Activated naive CD4-positive, alpha-beta T cell treated with anti-CD3 and anti-CD28 coated beads, Interleukin-2, amount 50 U/mL, for 72 hours (primary cell): ENCODE measurements around the gene PPP2R2C. TPM values are rescaled to one million over a fixed set of nuclear protein-coding genes. Genes with fewer than 3 reads are reported as not detected.

Experiments
- ATAC-seq, 2 donors: fragments of 150-1000 bp; cut with Tn5 transposase; 2 replicates each; pipeline ENCODE4 v1.10.0; 2021; ENCODE audit warnings: mild to moderate bottlenecking in 2 of 2, moderate library complexity in 2 of 2
- DNase-seq, 2 donors: peaks; one replicate each; pipeline ENCODE4 v3.0.0; 2021 to 2022; ENCODE audit warnings: low spot score in 2 of 2
- H3K27ac Mint-ChIP-seq, 2 donors: one replicate each; pipeline ENCODE4 v1.8.0; 2022; ENCODE audit warnings: mild to moderate bottlenecking in 2 of 2, mixed read lengths in 2 of 2
- H3K36me3 Mint-ChIP-seq, 2 donors: one replicate each; pipeline ENCODE4 v1.8.0; 2022; ENCODE audit warnings: mixed read lengths in 2 of 2
- H3K9me3 Mint-ChIP-seq, 2 donors: one replicate each; pipeline ENCODE4 v1.8.0; 2022; ENCODE audit warnings: mixed read lengths in 2 of 2
- total RNA-seq, 2 donors: library from RNA; stranded (reverse); gene quantifications; one replicate each; pipeline ENCODE4 v1.2.3, GENCODE V29; 2022

Gene PPP2R2C
- total RNA-seq, 2 donors from 2014 or later, result not detected

GRCh38 chr4:6333301-6334202 lies 138.9 kb downstream of the PPP2R2C start:
- Mint-ChIP-seq H3K9me3 (no peaks in the 10 kb centered on the region), H3K36me3 (no peaks in the 10 kb centered on the region), H3K27ac (no peak overlapping the region)
- DNase-seq (peak in 1 of 2 donors; percentile 34), ATAC-seq (no peak)

- Mint-ChIP-seq H3K36me3 (no peaks in the 10 kb centered on the region), H3K9me3 (no peaks in the 10 kb centered on the region), H3K27ac (no peak overlapping the region)
- no peak for ATAC-seq
- DNase-seq, result no peak
These were observed 139.8 kb downstream of the PPP2R2C start for GRCh38 chr4:6332669-6333050.

GRCh38 chr4:6332042-6332668 lies 140.3 kb downstream of the PPP2R2C start:
- DNase-seq (peak in 1 of 2 donors; percentile 26), ATAC-seq (no peak)
- Mint-ChIP-seq H3K9me3 (no peaks in the 10 kb centered on the region), H3K36me3 (no peaks in the 10 kb centered on the region), H3K27ac (no peak overlapping the region)

GRCh38 chr4:6331468-6331867 lies 140.9 kb downstream of the PPP2R2C start:
- Mint-ChIP-seq H3K36me3 (no peaks in the 10 kb centered on the region), H3K27ac (no peak overlapping the region), H3K9me3 (no peaks in the 10 kb centered on the region)
- DNase-seq (no peak), ATAC-seq (no peak)

GRCh38 chr4:6331018-6331417 lies 141.4 kb downstream of the PPP2R2C start:
- H3K36me3 Mint-ChIP-seq, result no peaks in the 10 kb centered on the region
- H3K9me3 Mint-ChIP-seq, result no peaks in the 10 kb centered on the region
- DNase-seq, result peak in 1 of 2 donors; percentile 40
- no peak overlapping the region for H3K27ac Mint-ChIP-seq
- ATAC-seq, result peak in 1 of 2 donors; percentile 37

- DNase-seq, result no peak
These were observed 142.0 kb downstream of the PPP2R2C start for GRCh38 chr4:6330384-6330767.

GRCh38 chr4:6329478-6330383 lies 142.7 kb downstream of the PPP2R2C start:
- H3K27ac Mint-ChIP-seq, result no peak overlapping the region
- no peaks in the 10 kb centered on the region for H3K9me3 Mint-ChIP-seq
- no peak for ATAC-seq
- no peak for DNase-seq
- H3K36me3 Mint-ChIP-seq, result no peaks in the 10 kb centered on the region

More at GRCh38 chr4:6330384-6330767, 142.0 kb downstream of the PPP2R2C start:
- ATAC-seq, result no peak
- H3K36me3 Mint-ChIP-seq, result no peaks in the 10 kb centered on the region
- no peaks in the 10 kb centered on the region for H3K9me3 Mint-ChIP-seq
- no peak overlapping the region for H3K27ac Mint-ChIP-seq

GRCh38 chr4:6328526-6328925 lies 143.9 kb downstream of the PPP2R2C start:
- DNase-seq (no peak), ATAC-seq (no peak)
- H3K27ac Mint-ChIP-seq, result no peak overlapping the region
- H3K9me3 Mint-ChIP-seq, result no peaks in the 10 kb centered on the region
- no peaks in the 10 kb centered on the region for H3K36me3 Mint-ChIP-seq

- Mint-ChIP-seq H3K9me3 (no peaks in the 10 kb centered on the region), H3K27ac (no peak overlapping the region), H3K36me3 (no peaks in the 10 kb centered on the region)
- DNase-seq, result peak; percentile 60 to 85
- peak; percentile 82 for ATAC-seq
These were observed 145.0 kb downstream of the PPP2R2C start for GRCh38 chr4:6327220-6327917.

- Mint-ChIP-seq H3K9me3 (no peaks in the 10 kb centered on the region), H3K27ac (peak overlapping the region in 1 of 2 donors; percentile 19), H3K36me3 (no peaks in the 10 kb centered on the region)
- no peak for DNase-seq
- ATAC-seq, result no peak
These were observed 145.9 kb downstream of the PPP2R2C start for GRCh38 chr4:6326312-6327060.

- Mint-ChIP-seq H3K36me3 (no peaks in the 10 kb centered on the region), H3K9me3 (no peaks in the 10 kb centered on the region), H3K27ac (peak overlapping the region in 1 of 2 donors; percentile 19)
- DNase-seq, result no peak
- no peak for ATAC-seq
These were observed 146.6 kb downstream of the PPP2R2C start for GRCh38 chr4:6325788-6326290.

GRCh38 chr4:6324999-6325787 lies 147.2 kb downstream of the PPP2R2C start:
- Mint-ChIP-seq H3K9me3 (no peaks in the 10 kb centered on the region), H3K27ac (no peak overlapping the region), H3K36me3 (no peaks in the 10 kb centered on the region)
- DNase-seq, result no peak
- no peak for ATAC-seq

GRCh38 chr4:6324461-6324998 lies 147.9 kb downstream of the PPP2R2C start:
- DNase-seq (no peak), ATAC-seq (no peak)
- H3K36me3 Mint-ChIP-seq, result no peaks in the 10 kb centered on the region
- no peaks in the 10 kb centered on the region for H3K9me3 Mint-ChIP-seq
- H3K27ac Mint-ChIP-seq, result no peak overlapping the region

- no peaks in the 10 kb centered on the region for H3K9me3 Mint-ChIP-seq
These were observed 149.4 kb downstream of the PPP2R2C start for GRCh38 chr4:6322761-6323566.

More at GRCh38 chr4:6322761-6323566, 149.4 kb downstream of the PPP2R2C start:
- Mint-ChIP-seq H3K36me3 (no peaks in the 10 kb centered on the region), H3K27ac (no peak overlapping the region)
- DNase-seq (no peak), ATAC-seq (no peak)
